D721Med (cell line): Measurements from ENCODE around the gene ZFHX3.

ENCODE experiments used
- DNase-seq: peaks from one replicate; pipeline ENCODE4 v3.0.0; 2011; ENCODE audit warnings: low spot score; ENCODE audit not compliant: insufficient read length
- FAIRE-seq: peaks from 2 replicates; lab custom pipeline; 2011; peaks lifted over from hg19 to GRCh38; lab: Jason Lieb, UNC
- TF ChIP-seq, protein P1 (sequence below): IDR thresholded peaks from 2 replicates; pipeline ENCODE4 v1.5.1; 2012; ENCODE audit warnings: mild to moderate bottlenecking, control low read depth; ENCODE audit not compliant: insufficient read depth; ENCODE audit errors: missing control alignments

The ZFHX3 gene

DNA sequence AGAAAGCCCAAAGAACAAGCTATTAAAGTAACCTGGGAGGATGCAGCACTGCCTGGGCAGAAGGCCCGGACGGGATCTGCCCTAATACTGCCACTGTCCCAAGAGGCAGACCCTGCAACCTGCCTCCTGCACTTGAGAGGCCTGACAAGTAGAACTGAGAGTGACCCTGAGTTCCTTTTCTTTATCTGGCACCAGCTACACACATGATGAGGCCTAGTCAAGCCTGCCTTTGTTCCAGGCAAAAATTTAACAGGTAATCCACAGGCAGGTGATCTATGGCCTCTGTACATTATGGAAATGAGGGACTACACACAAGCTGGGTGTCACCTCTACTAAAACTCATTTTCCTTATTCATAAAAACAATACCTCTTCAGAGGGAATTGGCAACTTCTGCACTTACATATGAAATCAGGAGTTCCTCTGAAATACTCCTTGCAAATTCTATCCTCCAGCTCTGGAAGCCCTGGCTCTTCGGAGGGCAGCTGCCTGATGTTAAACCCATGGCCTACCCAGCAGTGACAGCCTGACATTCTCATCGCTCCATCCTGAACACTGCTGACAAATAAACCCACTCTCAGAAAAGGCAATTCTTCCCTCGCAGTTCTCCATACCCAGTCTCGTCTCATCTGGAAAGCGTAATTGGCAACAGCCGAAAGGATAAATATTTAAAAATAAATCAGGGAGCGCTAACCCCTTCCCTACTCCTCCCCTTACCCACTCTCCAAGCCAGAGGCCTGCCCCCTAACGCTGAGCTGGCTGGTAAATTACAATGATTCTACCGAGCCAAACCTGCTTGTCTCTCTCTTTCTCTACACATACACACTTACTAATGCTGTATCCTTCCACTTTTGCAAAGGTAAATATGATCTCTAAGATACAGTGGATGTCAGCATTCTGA is 2.5 kb upstream of the ZFHX3 start:
- no peak for FAIRE-seq
- TF ChIP-seq, protein P1, sequence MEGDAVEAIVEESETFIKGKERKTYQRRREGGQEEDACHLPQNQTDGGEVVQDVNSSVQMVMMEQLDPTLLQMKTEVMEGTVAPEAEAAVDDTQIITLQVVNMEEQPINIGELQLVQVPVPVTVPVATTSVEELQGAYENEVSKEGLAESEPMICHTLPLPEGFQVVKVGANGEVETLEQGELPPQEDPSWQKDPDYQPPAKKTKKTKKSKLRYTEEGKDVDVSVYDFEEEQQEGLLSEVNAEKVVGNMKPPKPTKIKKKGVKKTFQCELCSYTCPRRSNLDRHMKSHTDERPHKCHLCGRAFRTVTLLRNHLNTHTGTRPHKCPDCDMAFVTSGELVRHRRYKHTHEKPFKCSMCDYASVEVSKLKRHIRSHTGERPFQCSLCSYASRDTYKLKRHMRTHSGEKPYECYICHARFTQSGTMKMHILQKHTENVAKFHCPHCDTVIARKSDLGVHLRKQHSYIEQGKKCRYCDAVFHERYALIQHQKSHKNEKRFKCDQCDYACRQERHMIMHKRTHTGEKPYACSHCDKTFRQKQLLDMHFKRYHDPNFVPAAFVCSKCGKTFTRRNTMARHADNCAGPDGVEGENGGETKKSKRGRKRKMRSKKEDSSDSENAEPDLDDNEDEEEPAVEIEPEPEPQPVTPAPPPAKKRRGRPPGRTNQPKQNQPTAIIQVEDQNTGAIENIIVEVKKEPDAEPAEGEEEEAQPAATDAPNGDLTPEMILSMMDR = no peak

DNA sequence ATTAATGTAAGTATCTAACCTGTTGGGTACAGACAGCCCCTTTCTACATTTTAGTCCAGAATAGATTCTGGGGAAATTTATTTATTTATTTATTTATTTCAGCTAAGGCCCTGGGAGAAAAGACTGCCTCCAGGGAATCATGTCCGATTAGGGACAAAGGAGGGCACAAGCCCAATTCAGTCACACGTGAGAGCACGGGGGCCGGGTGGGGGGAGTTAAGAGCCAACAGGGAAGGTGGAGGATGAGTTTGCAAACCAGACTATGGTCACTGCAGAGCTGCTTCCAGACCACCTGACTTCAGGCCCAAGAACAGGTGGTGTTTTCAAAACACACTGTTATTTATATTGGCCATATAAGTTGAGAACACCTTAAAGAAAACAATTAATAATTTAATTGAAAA is 1.6 kb upstream of the ZFHX3 start:
- no peak for FAIRE-seq
- TF ChIP-seq, protein P1 = no peak
- DNase-seq = no peak

More for the DNA sequence above, 2.5 kb upstream of the ZFHX3 start:
- DNase-seq = no peak

DNA sequence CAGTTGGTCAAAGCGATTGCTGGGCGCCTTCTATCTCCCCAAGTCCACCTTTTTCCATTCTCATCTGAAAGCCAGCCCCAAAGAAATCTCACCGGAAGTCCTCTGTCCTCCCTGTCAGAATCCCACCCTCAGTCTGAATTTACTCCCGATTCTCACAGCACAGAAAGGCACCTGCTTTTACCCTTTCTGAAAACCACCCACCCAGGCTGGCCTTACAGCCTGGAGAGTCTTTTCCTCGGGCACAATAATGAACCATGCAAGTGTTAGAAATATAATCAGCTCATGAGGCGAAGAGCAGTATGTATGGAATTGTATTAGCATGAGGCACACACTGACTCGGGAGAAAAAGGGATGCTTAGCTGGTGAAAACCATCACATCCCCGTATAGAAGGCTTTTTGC is 1.2 kb upstream of the ZFHX3 start:
- no peak for FAIRE-seq
- TF ChIP-seq, protein P1 = no peak
- no peak for DNase-seq

DNA sequence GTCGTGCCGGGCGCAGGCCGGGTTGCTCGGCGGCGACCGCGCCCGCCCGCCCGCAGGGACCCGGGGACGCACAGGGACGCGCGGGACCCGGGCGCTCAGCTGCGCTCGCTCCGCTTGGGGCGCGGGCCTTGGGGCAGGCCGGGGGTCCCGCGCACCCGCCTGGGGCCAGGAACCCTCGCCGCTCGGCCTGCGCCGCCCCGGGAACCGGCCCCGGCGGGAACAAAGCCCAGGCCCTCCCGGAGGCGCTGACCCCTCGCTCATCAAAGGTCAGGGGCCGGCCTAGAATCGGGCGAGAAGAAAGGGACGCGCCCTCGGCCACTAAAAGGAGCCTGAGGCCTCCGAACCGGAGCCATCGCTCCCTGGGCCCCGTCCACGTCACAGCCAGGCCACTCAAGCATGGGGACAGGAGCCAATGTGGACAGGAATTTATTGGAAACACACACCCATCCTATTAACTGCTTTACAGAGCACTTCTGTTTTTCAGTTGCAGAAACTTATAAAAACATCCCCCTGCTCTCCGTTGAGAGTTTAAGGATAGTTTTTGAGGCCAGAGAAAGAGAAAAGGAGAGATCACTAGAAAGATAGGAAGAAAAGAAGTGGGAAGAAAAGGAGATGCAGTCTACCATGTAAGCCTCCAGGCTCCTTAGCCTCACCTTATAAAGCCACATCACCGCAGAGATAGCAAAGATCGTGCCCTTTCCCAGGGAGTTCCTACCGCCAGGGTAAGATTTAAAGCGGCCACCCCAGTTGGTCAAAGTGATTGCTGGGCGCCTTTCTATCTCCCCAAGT is 558 bp upstream of the ZFHX3 start:
- FAIRE-seq = no peak
- DNase-seq = no peak
- TF ChIP-seq, protein P1 = no peak

DNA sequence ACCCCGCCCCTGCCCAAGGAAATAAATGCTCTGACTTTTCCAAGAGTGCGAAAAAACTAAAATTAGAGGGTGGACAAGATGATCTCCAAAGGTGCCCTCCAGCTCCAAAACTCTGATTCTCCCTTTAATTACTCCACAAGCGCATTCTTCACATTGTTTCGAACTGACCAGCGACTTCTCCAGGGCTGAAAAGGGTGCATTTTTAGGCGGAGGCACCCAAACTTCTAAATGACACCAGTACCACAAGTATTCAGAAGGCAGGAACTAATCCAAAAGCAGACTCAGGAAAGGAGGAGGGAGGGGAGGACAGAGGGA is 750 bp downstream of the ZFHX3 start:
- no peak for FAIRE-seq
- TF ChIP-seq, protein P1 = no peak
- no peak for DNase-seq

DNA sequence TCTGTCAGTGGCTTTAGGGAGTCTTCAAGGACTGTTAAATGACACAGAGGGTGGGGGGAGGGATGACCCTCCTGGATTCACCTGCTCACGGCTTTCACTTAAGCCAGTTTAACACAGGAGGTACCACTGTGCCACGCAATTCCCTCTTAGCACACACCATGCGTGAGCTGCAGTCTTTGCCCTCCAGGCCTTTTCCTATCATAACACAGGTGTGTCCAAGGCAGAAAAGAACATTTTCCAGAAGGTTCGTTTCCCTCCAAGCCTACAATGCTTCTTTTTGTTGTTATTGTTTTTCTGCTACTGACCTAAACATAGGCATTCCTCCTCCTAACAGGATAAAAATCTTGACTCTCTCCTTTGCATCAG is 1.1 kb downstream of the ZFHX3 start:
- TF ChIP-seq, protein P1 = no peak
- DNase-seq (no peak), FAIRE-seq (no peak)
